Stimulated activated CD8-positive, alpha-beta memory T cell treated with anti-CD3 and anti-CD28 coated beads, Interleukin-12 subunit alpha, Interleukin-12 subunit beta, amount 100 ng/mL, for 24 hours (primary cell): ENCODE results near the gene SNRPB2.

Experiments
- DNase-seq: peaks from one replicate; pipeline ENCODE4 v3.0.0-alpha.2; 2020; ENCODE audit errors: extremely low read depth

The SNRPB2 gene

DNA sequence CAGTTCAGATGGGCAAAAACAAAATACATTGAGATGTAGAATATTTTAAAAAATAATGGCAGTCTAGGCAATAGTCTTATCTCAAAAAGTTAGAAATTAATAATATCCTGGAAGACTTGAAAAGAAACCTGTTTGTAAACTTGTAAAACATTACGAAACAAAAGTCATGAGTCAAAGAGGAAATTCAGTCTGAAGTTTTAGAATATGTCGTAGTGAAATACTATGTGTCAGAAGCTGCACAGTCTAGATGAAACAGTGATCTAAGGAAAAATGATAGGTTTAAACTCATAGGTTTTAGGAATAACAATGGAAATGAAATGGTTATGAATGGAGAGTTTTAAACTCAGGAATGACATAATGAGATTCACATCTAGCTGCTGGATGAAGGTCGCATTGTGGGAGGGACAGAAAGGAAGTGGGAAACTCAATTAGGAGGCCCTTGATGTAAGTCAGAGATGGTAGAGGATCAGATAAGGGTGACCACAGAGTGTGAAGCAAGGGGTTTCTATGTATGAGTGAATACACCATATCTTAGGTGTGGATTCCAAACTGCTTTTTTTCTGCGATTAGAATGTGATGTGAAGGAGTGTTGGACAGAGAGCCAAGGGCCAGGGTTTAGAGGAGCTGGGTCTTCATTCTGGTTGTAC lies 2.8 kb downstream of the SNRPB2 start:
- DNase-seq, result no peak

GRCh38 chr20:16740365-16741072 lies 10.7 kb downstream of the SNRPB2 start:
- no peak for DNase-seq

GRCh38 chr20:16744178-16744807 lies 14.5 kb downstream of the SNRPB2 start:
- DNase-seq, result no peak

DNA sequence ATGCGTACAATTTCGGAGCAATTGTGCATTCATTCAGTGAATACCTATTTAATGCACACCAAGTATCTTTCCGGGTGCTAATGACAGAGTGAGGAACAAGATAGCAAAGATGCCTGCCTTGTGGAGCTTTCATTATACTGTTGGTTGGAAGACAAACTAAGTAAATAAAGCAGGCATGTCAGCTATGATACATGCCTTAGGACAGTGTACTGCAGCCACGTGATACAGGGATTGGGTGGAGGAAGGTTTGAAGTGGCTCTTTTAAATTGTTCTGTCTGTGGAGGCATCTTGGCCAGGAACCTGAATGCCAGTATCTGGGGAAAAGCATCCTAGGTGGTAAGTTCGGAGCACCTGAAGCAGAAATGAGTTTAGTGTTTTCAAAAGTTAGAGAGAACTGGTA lies 15.4 kb downstream of the SNRPB2 start:
- DNase-seq, result no peak

GRCh38 chr20:16747291-16747811 lies 17.5 kb downstream of the SNRPB2 start:
- DNase-seq, result no peak

DNA sequence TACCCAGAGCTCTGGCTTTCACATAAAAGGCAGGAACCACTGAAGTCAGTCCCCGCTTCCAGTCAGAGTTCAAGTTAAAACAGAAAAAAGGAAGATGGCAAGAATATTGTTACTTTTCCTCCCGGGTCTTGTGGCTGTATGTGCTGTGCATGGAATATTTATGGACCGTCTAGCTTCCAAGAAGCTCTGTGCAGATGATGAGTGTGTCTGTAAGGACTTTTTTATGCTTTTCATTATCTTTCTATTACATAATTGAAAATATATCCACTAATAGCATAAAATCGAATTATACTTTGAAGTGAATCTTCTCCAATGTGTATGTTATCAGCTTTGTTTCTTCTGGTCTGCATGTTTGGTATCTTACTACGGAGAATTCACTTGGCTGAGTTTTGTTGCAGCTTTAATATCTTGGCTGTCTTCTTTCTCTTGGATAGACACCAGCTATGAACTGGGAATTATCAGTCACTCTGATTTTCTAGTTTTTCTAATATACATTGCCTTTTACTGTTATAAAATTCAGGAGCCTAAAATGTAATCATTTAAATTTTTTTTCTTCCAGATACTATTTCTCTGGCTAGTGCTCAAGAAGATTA lies 18.6 kb downstream of the SNRPB2 start, which contains the start of gene OTOR:
OTOR (plus strand) TSS at position 51 of the 593 bp plus-strand sequence; CDS start at position 95, 44 bp downstream.
- no peak for DNase-seq

DNA sequence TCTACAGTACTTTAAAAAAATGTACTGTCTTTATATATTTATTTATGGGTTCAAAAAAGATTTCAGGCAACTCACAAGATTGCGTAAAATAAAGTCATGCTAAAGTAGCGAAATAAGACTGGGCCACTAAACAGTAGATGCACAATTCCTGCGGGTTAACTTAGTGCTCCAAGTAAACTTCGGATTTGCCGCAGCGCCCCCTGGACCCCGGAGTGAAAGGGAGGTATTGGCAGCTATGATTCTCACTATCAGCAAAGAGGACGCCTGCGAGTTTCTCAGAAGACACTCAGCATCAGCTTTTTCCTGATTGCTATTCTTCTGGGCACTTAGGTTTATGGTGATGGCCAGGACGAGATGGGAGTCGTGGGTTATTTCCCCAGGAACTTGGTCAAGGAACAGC lies 19.7 kb downstream of the SNRPB2 start:
- no peak for DNase-seq

GRCh38 chr20:16752082-16752481 lies 22.3 kb downstream of the SNRPB2 start:
- DNase-seq, result no peak

DNA sequence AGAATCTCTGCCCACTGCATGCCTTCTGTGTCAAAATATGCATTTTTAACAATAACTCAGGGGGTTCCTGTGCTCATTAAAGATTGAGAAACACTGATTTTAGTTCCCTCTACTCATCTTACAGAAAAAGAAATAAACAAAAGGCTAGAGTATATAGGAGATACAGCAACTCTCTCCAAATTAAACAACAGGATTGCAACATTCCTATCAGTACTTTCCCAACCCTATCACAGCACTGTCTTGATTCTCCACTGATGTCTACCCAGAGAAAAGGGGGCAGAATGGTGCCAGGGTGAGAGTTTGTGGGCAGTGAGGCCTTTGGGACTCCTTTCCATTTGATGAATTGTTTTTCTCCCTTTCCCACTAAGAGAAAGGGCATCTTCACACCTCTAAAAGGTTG lies 23.1 kb downstream of the SNRPB2 start:
- no peak for DNase-seq

DNA sequence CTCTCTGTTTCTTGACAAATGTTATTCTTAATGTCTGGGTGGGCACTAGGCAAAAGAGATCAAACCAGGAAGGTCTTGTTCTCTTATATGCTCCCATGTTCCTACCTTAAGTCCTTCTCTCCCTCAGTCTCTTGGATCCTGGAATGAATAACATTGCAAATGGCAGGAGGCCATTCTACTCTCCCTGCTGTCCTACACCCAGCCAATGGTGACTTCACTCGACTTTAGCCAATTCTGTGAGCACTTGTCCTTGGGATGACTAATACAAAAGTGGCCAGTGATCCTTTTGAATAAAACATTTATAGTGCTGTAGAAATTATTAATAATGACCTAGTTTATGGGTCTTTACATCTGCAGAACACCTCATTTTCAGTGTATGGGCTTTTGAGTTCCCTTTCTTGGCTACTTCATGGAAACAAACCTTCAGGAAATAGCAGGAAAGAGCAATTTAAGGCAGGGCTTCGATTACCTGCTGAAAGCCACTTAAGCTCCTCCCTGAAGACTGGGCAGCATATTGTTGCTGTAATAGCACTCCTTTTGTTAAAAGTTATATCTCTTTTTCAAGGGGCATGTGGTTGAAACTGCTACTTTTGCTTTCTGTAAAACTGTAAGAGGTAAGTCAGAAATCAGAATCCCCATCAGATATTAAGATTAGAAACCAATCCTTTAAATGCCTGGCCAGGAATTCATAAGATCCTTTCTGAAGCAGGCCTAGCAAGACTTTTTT lies 28.8 kb downstream of the SNRPB2 start:
- DNase-seq, result no peak

- no peak for DNase-seq
Measured at GRCh38 chr20:16759181-16759563, 29.3 kb downstream of the SNRPB2 start.

DNA sequence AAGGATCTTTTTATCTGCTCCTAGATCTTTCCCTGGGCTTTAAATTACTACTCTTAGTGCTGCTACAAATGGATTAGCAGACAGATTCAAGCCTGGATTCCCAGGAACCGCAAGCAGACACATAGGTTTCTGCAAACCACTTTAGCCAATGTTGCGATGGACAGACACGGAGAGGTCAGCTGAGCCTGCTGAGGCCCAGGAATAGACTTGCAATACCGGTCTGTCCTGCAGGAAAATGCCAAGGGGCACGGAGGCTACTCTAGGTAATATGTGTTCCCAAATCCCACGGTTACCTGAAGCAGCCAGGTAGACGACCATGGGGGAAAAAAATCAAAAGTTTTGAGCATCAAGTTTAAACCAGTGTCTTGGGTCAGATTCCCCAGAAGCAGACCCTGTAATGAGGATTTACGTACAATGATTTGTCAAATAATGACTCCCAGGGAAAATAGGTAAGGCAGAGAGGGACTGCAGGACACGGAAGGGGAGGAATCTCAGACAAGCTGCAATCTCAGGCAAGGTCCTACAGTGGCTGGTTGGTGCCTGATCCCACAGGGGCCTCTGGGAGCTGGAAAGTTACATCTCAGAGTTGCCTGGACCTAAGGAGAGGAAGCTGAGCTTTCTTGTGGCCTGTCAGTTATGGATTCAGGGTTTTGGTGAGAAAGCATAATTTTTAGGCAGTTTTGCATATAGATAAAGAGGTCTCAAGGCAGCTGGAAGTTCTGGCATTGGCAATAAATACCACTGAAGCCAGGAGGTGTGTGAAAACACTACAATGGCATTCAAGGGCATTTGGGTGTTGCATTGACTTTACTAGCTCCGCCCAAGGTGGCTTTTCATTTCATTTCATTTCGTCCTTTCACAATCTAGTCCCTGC lies 30.8 kb downstream of the SNRPB2 start:
- no peak for DNase-seq

- DNase-seq, result no peak
Measured at GRCh38 chr20:16761305-16761829, 31.5 kb downstream of the SNRPB2 start.

- no peak for DNase-seq
Measured at GRCh38 chr20:16764560-16764959, 34.7 kb downstream of the SNRPB2 start.

DNA sequence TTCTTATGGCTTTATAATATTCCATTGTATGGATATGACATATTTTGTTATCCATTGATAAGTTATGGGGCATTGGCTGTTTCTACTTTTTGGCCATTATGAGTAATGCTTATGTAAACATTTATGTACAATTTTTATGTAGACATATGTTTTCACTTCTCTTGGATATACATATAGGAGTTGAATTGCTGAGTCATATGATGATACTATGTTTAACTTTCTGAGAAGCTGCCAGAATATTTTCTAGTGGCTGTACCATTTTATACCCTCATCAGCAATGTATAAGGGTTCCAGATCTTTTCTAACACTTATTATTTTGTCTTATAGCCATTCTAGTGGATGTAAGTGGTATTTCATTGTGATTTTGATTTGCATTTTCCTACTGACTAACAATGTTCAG lies 41.4 kb downstream of the SNRPB2 start:
- DNase-seq, result no peak

- DNase-seq, result no peak
Measured at GRCh38 chr20:16775961-16776360, 46.1 kb downstream of the SNRPB2 start.

GRCh38 chr20:16777126-16777525 lies 47.3 kb downstream of the SNRPB2 start:
- DNase-seq, result no peak

GRCh38 chr20:16778159-16778558 lies 48.3 kb downstream of the SNRPB2 start:
- DNase-seq, result no peak

GRCh38 chr20:16781496-16781895 lies 51.7 kb downstream of the SNRPB2 start:
- DNase-seq, result no peak

- DNase-seq, result no peak
Measured at GRCh38 chr20:16785226-16785625, 55.4 kb downstream of the SNRPB2 start.
